AG09319 (cell line): ENCODE results near the gene HBZ.

Experiments
- DNase-seq: peaks from one replicate; pipeline ENCODE4 v3.0.0-alpha.2; 2010; ENCODE audit warnings: low read depth; ENCODE audit errors: extremely low read depth
- CTCF ChIP-seq: IDR thresholded peaks from 2 replicates; pipeline ENCODE4 v1.5.1; 2011; ENCODE audit warnings: low read depth, mild to moderate bottlenecking, inconsistent platforms, low read length, moderate library complexity

The HBZ gene

GRCh38 chr16:152141-153128, at the start of gene HBZ:
Gene HBZ, plus strand, starts transcription at chr16:152644. Its CDS starts 266 bp downstream, at chr16:152910.
- no peak for TF ChIP-seq CTCF
- DNase-seq = no peak

- DNase-seq = no peak
- no peak for TF ChIP-seq CTCF
Observed at GRCh38 chr16:104355-104754, 48.1 kb upstream of the HBZ start.

GRCh38 chr16:104928-105327, 47.5 kb upstream of the HBZ start:
- TF ChIP-seq CTCF = no peak
- no peak for DNase-seq

- TF ChIP-seq CTCF = no peak
- DNase-seq = no peak
Observed at GRCh38 chr16:105521-105920, 46.9 kb upstream of the HBZ start.

GRCh38 chr16:106623-107324, 45.7 kb upstream of the HBZ start:
- peak; percentile 57 for DNase-seq
- TF ChIP-seq CTCF = peak; percentile 77

GRCh38 chr16:112153-112840, 40.1 kb upstream of the HBZ start:
- DNase-seq = no peak
- TF ChIP-seq CTCF = no peak
